Activated CD4-positive, alpha-beta T cell treated with anti-CD3 and anti-CD28 coated beads, Interleukin-2, Interleukin-6, amounts not matched to agents 100 ng/mL and 50 ng/mL, durations not matched to agents 16 hours and 8 hours (primary cell): ENCODE data around the gene PCGF1.

ENCODE experiments used
- DNase-seq: peaks from one replicate; pipeline ENCODE4 v3.0.0-alpha.2; 2020

PCGF1 gene

GRCh38 chr2:74507145-74507925 is at the start of gene PCGF1:
PCGF1 (minus strand) TSS chr2:74507695; CDS start chr2:74507668, 27 bp downstream.
- peak; percentile 98 for DNase-seq

- DNase-seq, result no peak
These were observed 49.4 kb upstream of the PCGF1 start for GRCh38 chr2:74556831-74557370.

- no peak for DNase-seq
These were observed 48.7 kb upstream of the PCGF1 start for GRCh38 chr2:74556159-74556558.

GRCh38 chr2:74555610-74556103 is 48.2 kb upstream of the PCGF1 start:
- no peak for DNase-seq

DNA sequence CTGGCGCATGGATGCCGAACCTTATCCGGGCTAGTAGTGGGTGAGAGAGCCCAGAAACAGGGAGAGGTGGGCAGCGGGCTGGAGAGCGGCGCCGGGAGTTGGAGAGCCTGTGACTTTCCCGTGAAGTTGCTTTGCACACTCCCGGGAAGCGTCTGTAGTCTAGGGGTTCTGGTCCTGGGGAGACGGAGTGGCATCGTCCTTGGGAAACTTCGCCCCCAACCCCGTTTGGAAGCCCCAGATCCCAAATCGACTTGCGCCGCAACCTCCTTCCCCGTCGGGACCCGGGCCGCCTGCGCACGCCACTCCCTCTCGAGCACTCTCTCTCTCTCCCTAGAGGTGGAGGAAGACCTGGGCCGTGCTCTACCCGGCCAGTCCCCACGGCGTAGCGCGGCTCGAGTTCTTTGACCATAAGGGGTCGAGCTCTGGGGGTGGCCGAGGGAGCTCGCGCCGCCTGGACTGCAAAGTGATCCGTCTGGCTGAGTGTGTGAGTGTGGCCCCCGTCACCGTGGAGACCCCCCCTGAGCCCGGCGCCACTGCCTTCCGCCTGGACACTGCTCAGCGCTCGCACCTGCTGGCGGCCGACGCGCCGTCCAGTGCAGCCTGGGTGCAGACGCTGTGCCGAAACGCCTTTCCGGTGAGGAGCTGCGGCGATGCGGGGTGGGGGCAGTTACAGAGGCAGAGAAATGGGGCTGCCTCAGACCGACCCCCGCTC is 47.5 kb upstream of the PCGF1 start:
- DNase-seq, result peak; percentile 54

- DNase-seq, result peak; percentile 91
These were observed 46.7 kb upstream of the PCGF1 start, which contains the start of the genes DOK1 and LOXL3 for GRCh38 chr2:74553892-74554819. DOK1 (plus strand) TSS chr2:74554720; CDS start chr2:74554755, 35 bp downstream. LOXL3 (minus strand) TSS chr2:74553942; CDS start chr2:74552634, 1,308 bp downstream.

GRCh38 chr2:74552914-74553811 is 45.7 kb upstream of the PCGF1 start:
- DNase-seq, result no peak

GRCh38 chr2:74551942-74552913 is 44.7 kb upstream of the PCGF1 start:
- no peak for DNase-seq

- DNase-seq, result no peak
These were observed 44.0 kb upstream of the PCGF1 start for GRCh38 chr2:74551530-74551929.

DNA sequence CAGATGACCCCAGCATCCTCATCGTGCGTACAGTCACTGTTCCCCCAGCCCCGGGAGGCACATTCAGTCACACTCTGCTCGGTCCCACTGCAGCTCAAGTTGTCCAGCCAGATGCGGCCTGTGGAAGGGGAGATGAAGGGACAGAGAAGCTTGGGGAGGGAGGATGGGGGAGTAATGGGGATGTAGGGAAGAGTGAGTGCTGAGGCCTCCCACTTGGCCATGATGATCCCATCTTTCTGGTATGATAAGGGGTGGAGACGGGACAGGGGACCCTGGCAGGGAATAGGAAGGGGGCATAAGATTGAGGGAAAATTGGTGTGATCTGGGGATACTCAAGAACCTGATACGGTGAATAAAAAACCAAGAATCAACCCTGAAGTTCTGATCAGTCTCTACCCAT is 42.7 kb upstream of the PCGF1 start:
- DNase-seq, result no peak

DNA sequence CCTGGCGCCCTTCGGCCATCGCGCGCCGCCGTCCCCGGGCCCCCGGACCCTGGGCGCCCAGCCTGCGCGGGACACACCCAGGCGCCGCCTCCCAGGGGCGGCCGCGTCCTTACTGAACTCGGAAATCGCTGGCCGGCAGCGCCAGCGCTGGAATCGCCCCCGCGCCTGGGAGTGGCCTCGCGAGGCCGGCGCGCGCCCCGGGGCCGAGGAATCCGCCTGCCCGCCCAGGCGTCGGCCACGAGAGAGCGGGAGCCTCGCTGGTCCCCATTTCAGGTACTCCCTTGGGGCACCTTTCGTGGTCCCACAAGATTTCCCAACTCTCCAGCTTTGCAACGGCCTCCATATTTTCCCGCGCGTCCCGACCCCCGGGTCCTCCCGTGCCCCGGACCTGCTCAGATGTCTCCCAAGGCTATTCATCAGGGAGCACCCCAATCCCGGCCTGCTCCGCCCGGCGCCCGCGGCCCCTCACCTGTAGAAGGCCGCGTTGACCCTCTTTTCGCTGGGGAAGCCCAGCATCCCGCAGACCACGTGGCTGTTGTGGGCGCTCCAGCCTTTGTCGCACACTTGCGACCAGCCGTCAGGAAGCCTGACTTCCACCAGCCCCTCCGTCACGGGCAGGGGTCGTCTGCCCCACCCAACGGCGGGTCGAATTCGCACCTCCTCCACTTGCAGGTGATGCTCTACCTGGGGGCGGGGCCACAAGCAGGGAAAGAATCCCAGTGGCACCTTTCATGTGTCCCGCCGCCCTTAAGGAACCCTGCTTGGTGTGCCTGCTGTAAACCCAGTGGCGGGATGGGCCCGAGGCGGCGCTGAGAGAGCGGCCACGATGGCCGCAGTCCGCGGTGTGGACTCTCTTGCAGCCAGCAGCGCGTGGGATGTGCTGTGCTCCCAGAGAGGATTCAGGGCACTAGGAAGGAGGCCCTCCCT is 41.7 kb upstream of the PCGF1 start:
- DNase-seq, result no peak

GRCh38 chr2:74548285-74548899 is 40.9 kb upstream of the PCGF1 start:
- DNase-seq, result no peak

- no peak for DNase-seq
These were observed 38.5 kb upstream of the PCGF1 start for GRCh38 chr2:74546004-74546403.

DNA sequence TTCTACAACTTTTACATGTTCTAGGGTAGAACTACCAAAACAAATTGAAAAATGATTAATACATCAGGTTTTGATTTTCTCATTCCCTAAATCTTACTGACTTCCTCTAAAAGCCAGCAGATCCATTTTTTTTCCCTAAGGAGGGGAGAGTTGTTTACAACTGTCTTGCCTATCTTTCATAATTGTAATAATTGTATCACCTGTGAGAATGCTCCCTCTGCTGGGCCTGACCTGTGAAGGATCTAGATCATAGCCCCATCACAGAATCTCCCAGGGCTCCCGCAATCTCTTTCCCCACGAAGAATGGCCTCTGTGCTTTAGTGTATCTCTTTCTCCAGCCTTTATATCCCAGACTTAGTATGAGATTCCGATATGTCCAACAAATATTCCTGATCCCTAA is 37.1 kb upstream of the PCGF1 start:
- DNase-seq, result no peak

GRCh38 chr2:74542978-74543377 is 35.5 kb upstream of the PCGF1 start:
- DNase-seq, result no peak

DNA sequence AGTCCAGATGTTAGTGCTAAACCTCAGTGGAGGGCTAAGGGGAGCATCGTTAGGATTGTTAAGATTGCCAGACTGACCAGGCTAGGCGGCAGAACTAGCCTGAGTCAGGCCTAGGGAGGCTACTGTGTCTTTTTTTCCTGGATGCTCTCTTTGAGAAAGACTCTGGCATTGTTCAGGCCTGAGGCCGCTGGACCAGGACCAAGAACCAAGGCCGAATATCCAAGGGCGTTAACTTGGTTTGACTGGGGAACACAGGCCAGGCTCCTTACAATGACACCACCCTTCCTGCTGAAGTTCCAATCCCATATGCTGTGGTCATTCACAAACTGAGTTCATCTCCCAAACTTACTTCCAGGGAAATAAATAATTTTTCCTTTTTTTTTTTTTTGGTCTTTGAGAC is 32.8 kb upstream of the PCGF1 start:
- DNase-seq, result no peak

GRCh38 chr2:74538881-74539339 is 31.4 kb upstream of the PCGF1 start:
- DNase-seq, result no peak

DNA sequence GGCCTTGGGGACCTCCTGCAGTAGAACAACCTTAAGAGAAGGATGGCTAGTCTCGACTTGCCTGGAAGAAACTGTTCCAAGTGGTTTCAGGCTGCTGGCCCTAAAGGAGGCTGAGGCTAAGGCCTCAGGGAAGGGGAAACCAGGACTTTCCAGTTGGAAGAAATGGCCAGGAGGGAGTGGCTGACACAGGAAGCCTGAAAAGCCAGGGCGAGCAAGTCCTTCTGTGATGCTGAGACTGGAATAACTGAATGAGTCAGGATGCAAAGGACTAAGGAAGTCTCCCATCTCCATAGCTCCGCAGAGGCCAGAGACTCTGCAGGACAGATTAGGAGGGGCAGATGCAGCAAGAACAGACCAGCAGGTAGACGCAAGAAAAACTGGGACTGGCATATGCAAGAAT is 29.6 kb upstream of the PCGF1 start:
- no peak for DNase-seq
